ENCODE data around the gene ZNF205.
A peak's percentile ranks its signal among the peaks of the same experiment; 100 is the strongest.
"Not testable (repeated sequence)": the region's sequence is repeated elsewhere in the genome, so short reads cannot be mapped to it uniquely, and the experiment has no call there.

The ZNF205 gene

DNA sequence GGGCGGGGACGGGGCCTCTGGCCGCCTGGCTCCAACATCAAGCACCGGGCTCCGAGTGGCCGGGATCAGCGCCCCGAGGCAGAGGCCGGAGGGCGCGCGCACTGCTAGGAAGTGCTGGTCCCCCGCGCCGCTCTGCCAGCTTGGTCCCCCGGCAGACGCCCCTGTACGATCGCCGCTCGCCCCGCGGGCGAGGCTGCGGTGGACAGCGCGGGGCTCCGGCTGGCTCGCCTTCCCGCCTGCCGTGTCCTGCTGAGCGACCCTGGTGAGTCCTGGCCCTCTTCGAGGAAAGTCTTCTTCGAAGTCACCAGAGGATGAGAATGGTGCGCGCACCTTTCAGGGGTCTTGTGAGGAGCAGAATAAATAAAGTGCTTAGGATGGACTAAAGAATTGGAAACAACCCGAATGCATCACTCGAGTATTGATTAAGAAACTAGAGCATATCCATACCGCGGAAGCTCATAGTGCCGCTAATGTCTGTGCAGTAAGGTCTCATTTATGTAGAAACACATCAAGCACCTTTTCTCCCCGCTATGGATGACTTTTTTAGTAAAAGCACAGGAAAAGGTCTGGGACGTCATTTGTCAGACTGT is 22.8 kb downstream of the ZNF205 start:
- DNase-seq: no peak

DNA sequence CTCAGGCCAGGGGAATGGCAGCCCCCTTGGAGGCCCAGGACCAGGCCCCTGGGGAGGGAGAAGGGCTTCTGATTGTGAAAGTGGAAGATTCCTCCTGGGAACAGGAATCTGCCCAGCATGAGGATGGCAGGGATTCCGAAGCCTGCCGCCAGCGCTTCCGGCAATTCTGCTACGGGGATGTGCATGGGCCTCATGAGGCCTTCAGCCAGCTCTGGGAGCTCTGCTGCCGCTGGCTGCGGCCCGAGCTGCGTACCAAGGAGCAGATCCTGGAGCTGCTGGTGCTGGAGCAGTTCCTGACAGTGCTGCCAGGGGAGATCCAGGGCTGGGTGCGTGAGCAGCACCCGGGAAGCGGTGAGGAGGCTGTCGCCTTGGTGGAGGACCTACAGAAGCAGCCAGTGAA is 24.9 kb downstream of the ZNF205 start:
- no peak for DNase-seq

DNA sequence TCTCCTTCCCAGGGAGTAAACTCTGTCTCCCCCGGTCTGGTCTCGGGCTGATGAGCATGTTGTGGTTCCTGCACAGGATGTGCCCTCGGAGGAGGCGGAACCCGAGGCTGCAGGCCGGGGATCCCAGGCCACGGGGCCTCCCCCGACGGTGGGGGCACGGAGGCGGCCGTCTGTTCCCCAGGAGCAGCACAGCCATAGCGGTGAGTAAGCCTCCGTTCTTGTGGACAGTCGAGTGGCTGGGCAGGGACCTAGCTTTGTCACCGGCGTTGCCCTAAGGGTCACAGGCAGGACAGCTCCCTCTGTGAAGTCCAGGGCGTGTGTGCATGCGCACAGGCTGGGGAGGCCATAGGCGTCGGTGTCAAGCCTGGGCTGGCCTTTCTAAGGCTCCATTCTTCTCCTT is 26.0 kb downstream of the ZNF205 start:
- no peak for DNase-seq

DNA sequence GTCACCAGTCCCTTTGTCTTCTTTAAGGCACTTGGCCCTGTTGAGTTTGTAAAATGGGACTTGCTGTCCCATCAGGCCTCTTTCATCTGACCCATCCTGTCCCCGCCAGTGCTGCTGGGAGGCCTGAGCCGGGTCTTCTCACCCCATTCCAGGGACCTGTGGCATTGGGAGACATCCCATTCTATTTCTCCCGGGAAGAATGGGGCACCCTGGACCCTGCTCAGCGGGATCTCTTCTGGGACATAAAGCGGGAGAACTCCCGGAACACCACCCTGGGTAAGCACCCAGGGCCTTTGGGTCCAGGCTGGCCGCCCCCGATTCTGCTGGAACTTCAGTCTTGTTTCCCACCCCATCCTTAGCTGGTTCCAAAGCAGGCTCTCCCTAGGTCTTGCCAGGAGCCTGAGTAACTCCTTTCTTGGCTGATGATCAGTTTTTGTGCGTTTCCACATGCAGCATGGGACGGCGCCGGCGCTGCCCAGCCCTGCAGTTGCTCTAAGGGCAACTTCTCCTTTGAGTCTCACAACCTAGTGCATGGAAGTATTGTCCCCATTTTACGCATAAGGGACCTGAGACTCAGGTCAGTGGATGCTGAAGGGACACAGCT is 26.5 kb downstream of the ZNF205 start:
- no peak for DNase-seq

DNA sequence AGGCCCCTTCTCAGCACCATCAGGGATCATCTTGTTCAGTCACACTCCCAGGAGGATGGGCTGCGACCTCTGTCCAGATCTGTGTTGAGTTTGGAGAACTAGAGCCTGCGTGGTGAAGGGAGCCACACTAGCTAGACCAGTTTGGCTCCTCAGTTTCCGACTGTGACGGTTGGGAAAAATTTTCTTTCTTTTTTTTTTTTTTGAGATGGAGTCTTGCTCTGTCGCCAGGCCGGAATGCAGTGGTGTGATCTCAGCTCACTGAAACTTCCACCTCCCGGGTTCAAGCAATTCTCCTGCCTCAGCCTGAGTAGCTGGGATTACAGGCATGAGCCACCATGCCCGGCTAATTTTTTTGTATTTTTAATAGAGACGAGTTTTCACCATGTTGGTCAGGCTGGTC is 27.2 kb downstream of the ZNF205 start:
- DNase-seq: not testable (repeated sequence)

DNA sequence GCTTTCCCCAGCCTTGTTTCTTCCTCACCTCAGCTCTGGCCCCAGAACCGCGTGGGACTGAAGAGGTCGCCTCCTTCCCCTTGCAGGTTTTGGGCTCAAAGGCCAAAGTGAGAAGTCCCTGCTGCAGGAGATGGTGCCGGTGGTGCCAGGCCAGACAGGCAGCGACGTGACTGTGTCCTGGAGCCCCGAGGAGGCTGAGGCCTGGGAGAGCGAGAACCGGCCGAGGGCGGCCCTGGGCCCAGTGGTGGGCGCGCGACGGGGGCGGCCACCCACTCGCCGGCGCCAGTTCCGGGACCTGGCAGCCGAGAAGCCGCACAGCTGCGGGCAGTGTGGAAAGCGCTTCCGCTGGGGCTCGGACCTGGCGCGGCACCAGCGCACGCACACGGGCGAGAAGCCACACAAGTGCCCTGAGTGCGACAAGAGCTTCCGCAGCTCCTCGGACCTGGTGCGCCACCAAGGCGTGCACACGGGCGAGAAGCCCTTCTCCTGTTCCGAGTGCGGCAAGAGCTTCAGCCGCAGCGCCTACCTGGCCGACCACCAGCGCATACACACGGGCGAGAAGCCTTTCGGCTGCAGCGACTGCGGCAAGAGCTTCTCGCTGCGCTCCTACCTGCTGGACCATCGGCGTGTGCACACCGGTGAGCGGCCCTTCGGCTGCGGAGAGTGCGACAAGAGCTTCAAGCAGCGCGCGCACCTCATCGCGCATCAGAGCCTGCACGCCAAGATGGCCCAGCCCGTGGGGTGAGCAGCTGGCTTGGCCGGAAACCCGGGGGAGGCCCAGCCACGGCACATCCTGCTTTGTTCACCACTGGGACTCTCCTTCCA is 28.4 kb downstream of the ZNF205 start:
- no peak for DNase-seq

DNA sequence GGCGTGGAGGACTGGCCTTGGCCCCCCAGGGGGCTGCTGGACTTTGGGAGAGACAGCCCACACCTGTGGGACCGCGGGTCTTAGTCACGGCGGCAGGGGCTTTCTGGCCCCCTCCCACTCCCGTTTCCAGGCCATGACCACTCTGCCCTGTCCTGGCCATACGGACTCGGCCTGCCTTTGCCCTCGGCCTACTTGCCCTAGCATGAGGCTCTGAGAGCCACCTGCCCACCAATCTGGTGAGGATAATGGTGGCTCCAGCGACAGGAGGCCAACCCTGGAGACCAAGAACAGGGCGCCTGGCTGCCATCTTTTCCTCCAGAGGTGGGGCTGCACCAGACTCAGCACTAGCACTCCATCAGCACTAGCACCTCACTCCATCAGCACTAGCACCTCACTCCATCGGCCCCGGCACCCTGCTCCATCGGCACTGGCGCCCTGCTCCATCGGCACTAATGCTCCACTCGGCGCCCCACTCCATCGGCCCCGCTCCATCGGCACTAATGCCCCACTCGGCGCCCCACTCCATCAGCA is 29.5 kb downstream of the ZNF205 start:
- DNase-seq: no peak

DNA sequence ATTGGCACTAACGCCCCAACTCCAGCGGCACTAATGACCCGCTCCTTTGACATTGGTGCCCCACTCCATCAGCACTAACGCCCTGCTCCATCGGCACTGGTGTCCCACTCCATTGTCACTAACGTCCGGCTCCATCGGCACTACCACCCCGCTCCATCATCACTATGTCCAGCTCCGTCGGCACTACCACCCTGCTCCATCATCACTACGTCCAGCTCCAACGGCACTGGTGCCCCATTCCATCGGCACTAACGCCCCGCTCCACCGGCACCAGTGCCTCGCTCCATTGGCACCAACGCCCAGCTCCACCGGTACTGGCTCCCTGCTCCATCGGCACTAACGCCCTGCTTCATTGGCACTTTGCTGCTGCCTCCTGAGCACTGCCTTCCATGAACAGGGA is 29.9 kb downstream of the ZNF205 start:
- DNase-seq: no peak

DNA sequence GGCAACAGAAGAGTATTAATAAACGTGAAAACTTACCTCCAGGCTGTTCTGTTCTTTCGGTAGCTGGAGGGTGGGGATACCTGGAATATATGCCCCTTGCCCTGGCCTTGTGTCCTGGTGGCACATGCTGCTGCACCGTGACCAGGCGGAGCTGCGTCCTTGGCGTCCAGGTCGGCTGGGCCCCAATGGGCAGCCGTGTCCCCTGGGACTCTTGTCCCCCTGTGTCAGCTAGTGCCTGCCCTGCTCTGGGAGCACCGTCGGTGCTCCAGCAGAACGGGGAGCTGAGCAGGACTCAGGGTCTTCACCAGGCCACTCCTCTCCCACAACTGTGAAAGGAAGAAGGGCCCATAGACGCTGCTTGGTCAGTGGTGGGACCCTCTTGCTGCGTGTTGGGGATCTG is 30.4 kb downstream of the ZNF205 start:
- no peak for DNase-seq

DNA sequence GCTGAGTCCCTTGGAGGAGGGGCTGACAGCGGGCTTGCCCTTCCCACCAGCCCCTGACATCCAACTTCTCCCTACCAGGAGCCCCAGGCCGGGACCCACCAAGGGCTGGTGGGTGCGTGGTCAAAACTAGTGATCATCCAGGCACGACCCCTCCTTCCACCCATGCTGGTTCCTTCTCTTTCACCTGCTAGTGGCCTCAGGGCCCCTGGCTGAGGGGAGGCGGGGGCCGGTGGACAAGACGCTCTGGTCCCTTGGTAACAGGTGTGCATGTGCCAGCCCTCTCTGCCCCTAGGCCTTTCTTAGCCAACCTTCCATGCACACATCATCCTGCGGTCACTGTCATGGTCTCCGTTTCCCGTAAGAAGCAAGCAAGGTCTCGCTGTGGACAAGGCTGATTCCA is 30.8 kb downstream of the ZNF205 start:
- no peak for DNase-seq

DNA sequence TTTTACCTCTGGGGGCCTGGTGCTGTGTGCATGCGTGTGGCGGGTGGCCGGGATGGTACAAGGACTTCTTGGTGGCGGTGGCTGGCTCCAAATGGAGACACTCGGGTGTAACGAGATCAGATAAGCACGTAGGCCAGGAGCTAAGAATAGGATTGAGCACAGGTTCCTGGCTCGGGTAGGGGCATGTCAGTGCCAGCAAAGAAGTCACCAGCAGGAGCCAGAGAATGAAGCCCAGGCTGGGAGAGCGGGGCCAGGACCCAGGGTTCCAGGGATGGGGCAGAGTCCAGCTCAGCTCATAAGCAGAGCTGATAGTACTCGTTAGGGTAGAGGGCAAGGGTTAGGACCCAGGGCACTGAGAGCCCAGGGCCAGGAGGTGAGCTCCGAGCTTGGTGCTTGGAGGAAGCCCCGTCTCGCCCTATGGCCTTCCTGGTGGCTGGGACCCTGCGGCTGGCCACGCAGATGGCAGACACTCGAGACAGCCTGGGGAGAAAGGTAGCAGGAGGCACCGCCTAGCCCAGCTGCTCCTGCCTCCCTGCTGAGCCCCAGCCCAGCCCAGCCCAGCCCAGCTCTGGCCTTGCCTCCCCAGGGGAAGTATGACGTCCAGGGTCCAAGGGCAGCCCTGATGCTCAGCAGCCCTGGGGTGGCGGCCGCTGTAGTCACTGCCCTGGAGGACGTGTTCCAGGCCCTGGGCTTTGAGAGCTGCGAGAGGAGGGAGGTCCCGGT is 31.4 kb downstream of the ZNF205 start:
- DNase-seq: no peak

DNA sequence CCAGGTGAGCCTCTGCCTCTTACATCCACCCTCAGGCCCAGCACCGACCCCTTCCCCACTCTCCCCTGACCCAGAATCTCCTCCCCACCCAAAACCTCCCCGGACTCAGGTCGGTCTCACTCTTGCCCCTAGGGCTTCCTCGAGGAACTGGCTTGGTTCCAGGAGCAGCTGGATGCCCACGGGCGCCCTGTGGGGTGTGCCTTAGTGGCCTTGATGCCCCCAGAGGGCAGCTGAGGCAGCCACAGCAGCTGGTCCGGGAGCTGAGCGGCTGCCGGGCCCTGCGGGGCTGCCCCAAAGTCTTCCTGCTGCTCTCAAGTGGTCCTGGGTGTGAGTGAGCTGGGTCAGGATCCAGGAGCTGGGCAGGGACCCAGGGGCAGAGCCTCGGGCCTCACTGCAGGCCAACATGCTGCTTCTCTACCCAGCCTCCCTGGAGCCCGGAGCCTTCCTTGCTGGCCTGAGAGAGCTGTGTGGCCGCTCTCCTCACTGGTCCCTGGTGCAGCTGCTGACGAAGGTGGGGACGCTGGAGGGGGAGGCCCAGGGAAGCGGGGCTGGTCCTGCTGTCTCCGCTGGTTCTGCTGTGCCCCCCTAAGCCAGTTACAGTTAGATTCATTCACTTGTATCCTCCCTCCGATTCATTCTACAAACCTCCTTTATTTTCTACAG is 32.1 kb downstream of the ZNF205 start:
- DNase-seq: no peak

DNA sequence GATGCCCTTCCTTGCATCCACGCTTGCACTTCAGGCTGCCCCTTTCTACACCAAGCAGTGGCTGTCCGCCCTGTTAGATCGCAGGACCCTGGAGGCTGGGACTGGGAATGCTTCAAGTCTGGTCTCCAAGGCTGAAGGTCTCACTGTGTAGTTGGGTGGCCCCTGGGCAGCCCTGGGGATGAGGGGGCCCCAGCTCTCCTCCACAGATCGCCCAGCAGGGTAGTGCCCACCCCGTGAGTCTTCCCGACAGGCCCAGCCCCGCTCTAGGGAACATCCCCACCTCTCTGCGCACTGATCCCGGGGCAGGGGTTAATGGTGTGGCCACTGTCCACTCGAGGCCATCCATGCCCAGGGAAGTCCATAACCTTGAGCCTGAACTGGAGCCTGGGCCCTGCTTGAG is 32.8 kb downstream of the ZNF205 start:
- DNase-seq: no peak

DNA sequence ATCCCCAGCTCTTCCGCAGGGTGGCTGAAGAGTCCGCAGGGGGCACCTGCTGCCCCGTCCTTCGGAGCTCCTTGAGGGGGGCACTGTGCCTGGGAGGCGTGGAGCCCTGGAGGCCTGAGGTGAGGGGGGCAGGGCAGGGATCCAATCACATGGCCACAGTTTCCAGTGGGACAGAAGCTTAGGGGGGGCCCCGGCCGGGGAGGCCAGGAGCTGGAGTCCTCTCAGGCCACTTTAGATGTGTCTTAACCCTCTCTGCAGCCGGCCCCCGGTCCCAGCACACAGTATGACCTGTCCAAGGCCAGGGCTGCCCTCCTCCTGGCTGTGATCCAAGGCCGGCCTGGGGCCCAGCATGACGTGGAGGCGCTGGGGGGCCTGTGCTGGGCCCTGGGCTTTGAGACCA is 33.3 kb downstream of the ZNF205 start:
- DNase-seq: no peak

DNA sequence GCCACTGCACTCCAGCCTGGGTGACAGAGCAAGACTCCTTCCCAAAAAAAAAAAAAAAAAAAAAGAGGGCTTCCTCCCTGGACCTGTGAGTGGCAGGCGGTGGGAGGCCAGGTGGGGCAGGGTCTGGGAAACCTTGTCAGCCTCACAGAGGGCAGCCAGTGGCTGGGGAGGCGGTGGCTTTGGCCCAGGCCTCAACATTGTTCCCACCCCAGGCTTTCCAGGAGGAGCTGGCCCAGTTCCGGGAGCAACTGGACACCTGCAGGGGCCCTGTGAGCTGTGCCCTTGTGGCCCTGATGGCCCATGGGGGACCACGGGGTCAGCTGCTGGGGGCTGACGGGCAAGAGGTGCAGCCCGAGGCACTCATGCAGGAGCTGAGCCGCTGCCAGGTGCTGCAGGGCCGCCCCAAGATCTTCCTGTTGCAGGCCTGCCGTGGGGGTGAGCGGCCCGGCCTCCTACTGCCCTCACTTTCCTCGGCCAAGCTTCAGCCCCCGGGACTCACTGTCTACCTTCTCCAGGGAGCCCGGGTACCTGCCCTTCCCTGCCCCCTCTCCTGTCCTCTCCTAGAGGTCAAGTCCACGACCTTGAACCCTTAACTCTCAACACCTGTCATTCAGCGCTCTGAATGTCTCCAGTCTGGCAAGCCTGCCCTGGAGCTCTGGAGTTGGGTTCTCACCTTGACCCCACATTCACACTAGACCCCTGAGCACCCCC is 34.8 kb downstream of the ZNF205 start:
- no peak for DNase-seq

DNA sequence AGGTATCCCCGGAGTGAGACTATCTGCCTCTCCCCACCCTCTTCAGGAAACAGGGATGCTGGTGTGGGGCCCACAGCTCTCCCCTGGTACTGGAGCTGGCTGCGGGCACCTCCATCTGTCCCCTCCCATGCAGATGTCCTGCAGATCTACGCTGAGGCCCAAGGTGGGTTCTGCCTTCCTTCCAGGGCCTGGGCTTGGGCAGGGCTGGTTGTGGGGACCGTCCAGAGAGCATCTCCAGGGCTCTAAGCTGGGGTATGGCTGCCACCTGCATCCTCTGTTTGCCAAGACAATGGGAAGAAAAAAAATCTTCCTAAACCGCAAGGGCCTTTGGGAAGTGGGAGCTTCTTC is 35.3 kb downstream of the ZNF205 start:
- no peak for DNase-seq

DNA sequence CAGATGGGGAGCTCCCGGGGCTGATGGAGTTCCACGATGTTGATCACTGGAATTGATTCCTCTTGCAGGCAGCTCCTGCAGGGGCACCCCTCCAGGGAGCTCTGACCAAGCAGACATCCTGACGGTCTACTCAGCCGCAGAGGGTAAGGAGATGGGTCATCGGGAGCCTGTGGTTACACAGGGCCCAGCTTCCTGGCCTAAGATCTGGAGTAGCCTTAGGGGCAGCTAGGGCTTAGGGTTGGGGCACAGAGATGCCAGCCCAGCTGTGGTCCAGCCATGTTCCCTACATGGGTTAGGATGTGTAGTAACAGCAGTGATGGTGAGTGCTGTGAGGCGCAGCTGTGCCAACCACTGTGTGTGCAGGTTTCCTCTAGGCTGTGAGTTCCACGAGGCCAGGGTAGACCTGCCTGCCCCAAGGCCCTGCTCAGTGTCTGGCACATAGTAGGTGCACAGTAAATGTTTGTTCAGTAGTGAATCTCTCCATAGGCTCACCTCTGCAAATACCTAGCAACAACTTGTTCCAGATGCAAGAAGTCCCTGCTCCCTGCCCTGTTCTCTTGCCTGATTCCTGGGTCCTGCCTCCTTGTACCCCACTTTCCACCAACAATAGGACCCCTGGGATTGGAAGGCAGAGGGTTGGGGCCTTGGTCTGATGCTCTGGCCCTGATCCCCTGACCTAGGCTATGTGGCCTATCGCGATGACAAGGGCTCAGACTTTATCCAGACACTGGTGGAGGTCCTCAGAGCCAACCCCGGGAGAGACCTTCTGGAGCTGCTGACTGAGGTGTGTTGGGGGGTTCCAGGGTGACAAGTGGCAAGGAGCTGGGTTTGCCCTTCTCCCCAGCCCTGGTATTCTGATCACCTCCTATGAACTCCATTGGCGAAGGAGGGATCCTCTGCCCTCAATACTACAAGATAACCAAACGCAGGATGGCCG is 36.1 kb downstream of the ZNF205 start:
- no peak for DNase-seq

DNA sequence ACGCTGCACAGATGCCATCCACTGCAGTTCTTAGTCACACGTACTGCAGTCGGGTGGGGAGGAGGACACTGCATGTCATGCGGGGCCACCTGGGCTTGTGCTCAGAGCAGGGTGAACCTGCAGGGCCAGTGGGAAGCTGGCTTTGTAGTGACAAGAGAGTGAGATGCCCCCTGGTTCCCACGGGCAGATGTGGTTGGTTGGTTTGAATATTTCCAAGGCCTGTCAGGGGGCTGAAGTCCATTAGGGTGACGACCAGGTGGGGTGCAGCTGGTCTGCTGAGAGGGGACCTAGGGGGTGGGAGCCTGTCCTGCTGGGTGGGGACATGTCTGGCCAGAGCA is 36.8 kb downstream of the ZNF205 start:
- no peak for DNase-seq

DNA sequence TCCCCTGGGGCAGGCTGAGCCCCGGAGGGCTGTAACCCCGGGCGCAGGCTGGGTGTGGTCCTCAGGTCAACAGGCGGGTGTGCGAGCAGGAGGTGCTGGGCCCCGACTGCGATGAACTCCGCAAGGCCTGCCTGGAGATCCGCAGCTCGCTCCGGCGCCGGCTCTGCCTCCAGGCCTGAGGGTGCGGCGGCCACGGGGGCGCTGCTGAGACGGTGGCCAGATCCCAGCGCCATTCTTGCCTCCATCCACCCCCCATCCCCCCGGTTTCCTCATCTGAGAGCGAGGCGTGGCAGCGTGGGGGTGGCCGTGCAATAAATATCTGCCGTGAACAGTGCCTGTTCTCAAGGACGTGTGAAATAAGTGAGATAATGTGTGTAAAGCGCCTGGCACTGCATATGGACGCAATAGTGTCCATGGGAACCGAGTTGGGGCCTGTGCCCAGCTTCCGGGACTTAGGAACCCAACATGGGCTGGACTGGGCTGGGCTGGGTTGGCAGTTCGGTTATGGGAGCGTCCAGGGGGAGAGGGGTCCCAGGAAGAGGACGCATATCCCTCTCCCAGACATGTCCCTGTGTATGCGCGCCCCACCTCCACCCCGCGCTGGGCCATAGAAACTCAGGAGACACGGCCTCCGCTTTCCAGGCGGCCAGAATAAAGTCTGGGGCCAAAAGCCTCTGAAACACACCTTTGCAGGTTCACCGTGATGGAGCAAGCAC is 37.4 kb downstream of the ZNF205 start:
- DNase-seq: peak; percentile 37

DNA sequence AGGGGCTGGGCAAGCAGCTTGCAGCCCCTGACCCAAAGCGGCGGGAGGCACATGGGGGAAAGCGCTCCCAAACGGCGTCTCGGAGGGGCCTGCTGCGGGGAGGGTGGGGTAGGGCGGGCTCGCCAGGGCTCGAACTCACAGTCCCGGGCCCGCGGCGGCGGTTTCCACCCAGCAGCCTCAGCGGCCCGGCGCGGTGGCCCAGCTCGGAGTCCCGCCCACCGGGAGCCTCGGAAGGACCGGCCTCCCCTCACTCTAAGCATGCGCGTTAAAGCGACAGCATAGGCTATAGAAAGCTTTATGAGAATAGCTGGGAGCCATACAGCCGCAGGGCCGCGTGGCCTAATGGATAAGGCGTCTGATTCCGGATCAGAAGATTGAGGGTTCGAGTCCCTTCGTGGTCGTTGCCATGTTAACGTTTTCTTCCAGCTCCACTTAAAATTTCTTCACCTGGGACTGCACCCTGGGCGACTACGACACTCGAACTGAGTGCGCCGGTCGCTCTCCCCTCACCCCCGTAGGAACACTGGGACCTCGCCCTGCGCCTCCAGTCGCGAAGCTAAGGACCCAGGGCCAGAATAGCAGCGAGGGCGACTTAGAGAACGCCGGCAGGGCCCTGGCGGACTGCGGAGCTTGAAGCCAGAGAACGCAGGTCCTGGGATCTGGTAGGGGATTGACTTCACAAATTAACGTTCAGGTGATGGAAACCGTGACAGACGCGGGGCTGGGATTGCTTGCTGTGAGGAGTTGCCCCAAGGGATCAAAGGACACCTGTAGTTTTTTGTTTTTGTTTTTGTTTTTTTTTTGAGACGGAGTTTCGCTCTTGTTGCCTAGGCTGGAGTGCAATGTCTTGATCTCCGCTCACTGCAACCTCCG is 38.2 kb downstream of the ZNF205 start:
- DNase-seq: peak; percentile 94
